ENCODE data around the gene AMPD2.

AMPD2 gene

DNA sequence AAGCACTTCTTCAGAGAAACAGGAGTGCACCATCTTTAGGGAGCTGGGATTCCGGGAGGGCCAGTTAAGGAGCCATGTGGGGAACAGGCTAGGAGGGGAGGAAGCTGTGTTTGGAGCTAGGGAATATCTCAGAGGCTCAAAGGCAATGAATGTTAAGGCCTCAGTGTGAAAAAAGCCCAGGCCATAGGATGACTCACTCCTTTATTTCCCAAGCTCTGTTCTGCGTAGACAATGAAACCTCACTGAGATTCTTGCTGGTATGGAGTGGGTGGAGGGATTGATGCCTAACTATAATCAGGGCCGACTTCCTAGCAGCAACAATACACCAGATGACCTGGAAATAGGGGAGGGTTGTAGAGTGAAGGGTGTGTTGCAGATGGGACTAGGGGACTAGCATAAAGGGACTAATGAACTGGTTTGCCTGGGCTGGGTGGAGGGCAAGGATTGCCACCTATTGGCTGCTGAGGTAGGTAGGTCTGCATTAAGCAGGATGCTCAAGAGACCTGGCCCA is 2.3 kb upstream of the AMPD2 start:
- no peak for DNase-seq (ENCODE audit: low spot score)

DNA sequence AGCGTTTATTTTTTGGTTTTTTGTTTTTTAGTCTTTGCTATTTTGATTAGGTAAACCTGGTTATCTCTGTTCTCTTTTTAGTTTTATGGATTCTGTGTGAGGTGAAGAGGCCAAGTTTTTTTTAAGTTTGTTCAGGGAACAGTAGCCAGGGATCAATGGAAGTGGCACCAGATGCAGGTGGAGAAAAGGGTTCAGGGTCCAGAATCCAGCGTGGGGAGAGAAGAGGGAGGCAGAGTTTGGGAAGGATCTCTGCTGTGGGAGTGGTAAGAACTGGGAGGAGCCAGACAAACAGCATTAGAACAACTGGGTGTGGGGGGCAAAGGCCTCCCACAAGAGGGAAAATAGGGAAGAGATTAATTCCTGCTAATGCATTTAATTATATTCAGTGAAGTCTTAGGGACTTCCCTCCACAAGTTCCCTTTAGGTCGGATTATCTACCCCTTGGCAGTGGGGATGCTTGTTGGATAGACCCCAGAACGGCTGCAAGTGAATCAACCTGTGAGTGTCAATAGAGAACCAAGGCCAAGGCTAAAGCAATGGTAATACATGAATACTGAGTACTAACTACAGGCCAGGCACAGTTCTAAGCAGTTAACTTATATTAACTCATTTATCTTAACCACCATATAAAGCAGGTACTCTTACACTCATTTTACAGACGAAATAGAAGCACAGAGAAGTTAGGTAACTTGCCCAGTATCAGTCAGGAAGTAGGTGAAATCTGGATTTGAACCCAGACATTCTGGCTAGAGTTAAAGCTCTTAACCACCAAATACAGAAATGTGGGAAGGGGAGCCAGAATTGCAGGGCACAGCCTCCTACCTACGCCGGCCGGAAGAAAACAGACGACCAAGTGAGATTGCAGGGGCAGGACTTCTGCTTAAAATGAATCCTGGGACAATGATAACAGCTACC is 719 bp upstream of the AMPD2 start:
- DNase-seq (ENCODE audit: low spot score), result no peak

DNA sequence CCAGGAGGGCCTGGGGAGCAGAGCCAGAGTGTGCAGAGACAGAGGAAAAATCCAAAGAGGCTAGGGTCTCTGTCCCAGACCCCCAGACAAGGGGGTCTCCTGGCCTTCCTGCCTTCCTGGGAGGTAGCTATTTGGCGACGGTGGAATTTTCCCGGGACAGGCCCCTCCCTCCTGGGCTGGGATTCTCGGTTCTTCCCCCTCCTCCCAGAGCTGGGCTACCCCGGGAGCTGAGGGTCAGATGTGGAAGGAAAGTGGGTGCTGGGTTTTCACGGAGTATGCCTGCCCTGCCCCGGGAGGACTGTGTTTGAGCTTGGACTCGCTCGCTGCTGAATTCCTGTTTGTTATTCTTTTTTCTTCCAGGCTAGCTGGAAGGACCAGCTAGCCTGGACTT is 759 bp downstream of the AMPD2 start:
- DNase-seq (ENCODE audit: low spot score), result peak; percentile 55

DNA sequence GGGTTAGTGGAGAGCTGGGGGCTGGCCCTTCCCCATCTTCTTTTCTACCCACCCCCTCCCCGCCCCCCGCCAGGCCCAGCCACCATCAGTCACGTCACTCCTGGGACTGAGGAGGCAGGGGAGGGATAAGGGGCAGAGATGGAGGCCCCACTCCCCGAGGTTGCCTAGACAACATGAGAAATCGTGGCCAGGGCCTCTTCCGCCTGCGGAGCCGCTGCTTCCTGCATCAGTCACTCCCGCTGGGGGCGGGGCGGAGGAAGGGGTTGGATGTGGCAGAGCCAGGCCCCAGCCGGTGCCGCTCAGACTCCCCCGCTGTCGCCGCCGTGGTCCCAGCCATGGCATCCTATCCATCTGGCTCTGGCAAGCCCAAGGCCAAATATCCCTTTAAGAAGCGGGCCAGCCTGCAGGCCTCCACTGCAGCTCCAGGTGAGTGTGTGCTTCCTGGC is 1.2 kb downstream of the AMPD2 start:
- peak; percentile 91 for DNase-seq (ENCODE audit: low spot score)

DNA sequence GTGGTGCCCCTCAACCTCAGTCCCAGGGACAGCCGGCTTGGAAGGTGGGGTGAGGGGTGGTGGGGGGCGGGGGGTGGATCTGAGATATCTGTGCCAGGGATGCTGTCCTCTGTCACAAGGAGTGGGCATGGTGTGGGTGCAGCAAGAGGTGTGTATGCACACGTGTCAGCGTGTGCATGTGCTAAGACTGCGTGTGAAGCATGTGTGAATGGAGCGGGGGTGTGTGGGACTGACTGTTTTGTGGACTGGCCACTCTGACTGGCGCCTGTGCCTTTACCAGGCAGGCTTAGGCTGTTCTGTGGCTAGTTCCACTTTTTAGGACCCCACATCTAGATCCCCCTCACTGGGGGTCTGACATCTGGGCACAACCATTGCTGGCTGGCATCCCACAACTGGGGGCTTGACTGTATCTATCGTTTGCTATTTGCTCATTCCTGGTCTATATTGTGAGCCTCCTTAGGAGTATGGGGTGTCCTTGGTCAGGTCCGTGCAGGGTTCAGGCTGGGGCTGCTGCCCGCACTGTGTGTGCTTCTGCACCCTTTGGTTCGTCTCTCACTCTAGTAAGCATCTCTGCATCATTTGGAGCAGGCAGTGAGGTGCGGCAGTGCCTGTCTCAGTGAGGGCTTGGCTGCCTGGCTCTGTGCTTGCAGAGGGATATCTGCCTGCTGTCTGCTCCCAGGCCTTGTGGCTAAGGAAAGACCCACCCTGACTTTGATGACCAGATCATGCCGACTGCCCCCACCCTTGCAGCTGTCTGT is 1.9 kb downstream of the AMPD2 start:
- peak; percentile 35 for DNase-seq (ENCODE audit: low spot score)

DNA sequence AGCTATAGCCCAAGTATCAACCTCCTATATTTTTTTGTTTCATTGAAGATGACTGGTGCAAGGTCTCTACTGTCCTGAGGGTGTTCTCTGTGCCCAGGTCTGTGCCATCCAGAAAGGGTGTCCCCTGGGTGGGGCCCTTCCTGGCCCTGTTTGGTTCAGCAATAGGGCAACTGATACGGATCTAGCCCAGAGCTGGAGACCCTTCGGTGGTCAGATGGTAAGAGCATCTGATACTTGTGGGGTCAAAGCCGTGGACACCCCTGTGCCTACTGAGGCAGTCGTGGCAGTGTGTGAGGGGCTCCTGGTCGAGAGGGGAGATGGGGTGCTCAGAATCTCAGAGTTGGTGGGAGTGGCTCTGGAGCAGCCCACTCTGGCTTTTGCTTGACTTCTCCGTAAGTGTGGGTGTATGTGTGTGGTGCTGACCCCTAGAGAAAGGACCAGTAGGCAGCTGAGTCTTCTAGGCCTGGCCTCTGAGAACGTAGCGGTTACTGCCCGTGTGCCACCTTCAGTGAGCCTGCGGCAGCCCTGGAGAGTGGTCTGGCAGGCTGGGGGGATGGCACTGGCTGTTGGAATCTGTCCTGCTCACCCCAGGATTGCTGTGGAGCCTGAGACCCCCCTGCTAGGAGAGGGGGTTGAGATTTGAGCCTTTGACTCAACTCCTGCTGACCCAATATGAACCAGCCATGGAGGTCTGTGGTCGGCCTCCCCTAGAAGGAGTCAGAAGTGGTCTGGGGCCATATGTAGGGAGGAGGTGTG is 2.7 kb downstream of the AMPD2 start:
- no peak for DNase-seq (ENCODE audit: low spot score)

DNA sequence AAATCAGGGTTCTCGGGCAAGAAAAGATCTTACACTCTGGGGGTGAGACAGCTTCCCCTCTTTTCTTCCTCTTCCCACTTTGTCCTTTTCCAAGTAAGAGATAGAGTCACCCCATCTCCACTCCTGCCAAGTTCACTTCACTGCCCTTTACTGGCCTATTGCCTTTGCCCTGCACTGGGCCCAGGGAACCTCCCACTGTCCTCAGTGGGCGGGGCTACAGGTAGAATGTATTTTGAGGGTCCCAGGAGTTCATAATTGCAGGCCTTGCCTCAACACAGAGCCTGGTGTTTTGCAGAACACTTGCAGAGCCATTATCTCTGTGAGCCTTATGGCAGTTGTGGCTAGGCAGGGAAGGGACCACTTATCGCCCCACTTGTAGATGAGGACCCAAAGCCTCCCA is 3.3 kb downstream of the AMPD2 start:
- DNase-seq (ENCODE audit: low spot score), result no peak

DNA sequence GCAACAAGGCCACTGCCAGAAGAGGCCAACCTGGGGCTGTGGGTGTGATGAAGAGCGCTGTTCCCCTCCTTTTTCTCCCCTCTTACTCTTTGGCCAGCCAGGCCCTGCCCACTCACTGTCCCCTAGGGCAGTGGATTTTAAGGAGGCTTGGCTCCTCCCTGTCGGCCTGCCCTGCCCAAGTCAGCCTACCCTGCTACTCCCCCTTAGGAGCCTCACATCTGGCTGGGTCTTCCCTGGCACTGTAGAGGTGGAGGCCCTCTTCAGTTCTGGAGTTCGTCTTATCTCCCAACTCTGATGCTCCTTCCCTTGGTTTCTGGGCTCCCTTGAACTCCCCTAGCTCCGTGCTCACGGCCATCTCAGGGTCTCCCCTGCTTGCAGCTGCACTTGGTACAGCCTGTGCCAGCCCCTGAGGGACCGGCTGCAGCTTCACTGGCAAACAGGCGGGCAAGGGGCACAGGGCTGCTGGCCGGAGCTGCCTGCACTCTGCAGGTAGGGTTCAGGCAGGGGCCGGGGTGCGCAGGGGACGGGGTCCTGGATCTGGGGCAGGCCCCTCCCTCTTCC is 4.0 kb downstream of the AMPD2 start:
- DNase-seq (ENCODE audit: low spot score), result no peak

DNA sequence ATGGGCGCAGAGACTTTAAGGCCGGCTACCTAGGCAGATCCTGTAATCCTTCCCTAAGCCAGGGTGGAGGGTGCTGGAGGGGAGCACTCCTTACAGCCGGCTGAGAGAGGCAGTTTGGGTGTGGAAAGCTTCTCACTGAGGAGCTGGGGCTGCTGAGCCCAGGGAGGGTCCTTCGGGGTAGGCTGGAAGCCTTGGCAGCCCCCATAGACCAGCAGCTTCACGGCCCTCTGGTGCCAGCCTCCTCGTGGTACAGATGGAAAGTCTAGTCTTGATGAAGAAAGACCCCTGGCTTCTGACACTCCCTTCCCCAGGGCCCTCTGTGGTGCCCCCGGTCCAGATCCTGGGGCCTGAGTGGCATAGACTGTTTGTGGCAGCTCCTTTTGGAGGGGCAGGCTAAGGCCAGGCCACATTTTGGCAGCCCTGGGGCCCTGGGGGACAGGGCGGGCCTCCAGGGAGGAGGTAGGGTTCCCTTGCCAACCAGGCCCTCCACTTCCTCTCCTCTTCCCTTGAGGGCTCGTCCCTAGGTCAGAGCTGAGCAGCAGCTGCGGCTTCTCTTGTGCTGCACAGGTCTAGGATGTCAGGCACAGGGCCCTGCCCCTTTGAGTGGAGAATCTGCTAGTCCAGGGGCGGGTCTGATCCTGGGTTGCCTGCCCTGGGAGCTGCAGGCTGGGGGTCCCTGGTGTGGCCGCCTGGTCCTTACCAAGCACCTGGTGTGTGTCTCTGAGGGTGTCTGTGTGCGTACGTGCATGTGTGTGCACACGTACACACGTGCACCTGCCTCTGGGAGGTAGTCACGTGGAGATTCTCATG is 4.8 kb downstream of the AMPD2 start:
- no peak for DNase-seq (ENCODE audit: low spot score)

DNA sequence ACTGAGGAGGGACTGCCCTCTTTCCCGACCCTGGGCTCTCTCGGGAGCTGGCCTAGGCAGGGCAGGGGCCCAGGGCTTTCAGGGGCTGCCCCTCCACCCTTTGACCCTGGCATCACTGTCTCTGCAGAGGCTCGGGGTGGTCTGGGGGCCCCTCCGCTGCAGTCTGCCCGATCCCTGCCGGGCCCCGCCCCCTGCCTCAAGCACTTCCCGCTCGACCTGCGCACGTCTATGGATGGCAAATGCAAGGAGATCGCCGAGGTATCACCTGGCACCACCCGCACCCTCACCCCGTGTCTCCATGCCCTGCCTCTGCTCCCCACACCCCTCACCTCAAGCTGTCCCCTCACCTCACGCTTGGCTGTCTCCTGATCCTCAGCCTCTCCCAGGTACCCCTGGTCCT is 5.5 kb downstream of the AMPD2 start:
- DNase-seq (ENCODE audit: low spot score), result no peak

DNA sequence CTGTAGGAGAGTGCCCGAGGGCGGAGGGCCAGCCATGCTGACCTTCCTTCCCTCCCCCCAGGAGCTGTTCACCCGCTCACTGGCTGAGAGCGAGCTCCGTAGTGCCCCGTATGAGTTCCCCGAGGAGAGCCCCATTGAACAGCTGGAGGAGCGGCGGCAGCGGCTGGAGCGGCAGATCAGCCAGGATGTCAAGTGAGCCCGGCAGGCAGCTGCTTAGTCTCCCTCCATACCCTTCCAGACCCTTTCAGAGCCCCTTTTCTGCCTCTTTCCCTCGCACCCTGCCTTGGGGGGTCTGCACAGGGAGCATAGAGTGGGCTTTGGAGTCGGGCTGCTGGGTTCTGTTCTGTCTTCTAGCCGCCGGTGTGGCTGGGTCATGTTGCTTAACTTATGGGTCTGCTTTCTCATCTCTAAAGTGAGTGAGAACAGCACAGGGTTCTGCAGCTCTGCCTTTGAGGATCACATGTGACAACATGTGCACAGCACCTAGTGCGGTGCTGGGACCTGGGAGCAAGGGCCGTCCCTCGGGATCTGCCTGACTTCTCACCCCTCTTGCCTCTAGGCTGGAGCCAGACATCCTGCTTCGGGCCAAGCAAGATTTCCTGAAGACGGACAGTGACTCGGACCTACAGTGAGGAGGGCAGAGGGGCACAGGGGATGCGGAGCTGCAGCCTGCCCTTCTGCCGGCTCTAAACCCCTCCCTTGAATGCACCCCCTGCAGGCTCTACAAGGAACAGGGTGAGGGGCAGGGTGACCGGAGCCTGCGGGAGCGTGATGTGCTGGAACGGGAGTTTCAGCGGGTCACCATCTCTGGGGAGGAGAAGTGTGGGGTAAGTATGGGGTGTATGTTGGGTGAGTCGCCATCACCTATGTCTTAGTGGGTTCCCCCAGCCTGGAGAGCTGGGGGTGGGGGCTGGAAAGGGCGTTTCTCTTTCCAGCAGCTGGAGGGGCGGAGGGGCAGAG is 6.2 kb downstream of the AMPD2 start:
- DNase-seq (ENCODE audit: low spot score), result no peak

DNA sequence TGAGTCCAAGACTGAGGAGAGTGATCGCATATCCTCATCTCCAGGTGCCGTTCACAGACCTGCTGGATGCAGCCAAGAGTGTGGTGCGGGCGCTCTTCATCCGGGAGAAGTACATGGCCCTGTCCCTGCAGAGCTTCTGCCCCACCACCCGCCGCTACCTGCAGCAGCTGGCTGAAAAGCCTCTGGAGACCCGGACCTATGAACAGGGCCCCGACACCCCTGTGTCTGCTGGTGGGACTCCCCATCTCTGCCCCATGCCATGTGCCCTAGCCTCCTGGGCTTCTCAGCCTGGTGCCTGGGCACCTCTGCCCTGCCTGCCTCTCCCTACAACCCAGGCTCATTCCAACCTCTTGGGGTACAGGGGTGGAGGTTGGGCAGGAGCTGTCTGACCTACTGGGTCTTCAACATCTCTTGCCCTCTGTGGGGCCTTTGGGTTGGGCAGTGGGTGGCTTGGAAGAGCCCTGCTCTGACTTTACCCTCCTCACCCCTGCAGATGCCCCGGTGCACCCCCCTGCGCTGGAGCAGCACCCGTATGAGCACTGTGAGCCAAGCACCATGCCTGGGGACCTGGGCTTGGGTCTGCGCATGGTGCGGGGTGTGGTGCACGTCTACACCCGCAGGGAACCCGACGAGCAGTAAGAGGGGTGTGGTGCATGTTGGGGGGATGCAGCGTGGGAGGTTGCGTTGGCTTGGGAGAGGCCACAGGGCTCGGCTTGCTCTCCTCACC is 7.2 kb downstream of the AMPD2 start:
- no peak for DNase-seq (ENCODE audit: low spot score)

DNA sequence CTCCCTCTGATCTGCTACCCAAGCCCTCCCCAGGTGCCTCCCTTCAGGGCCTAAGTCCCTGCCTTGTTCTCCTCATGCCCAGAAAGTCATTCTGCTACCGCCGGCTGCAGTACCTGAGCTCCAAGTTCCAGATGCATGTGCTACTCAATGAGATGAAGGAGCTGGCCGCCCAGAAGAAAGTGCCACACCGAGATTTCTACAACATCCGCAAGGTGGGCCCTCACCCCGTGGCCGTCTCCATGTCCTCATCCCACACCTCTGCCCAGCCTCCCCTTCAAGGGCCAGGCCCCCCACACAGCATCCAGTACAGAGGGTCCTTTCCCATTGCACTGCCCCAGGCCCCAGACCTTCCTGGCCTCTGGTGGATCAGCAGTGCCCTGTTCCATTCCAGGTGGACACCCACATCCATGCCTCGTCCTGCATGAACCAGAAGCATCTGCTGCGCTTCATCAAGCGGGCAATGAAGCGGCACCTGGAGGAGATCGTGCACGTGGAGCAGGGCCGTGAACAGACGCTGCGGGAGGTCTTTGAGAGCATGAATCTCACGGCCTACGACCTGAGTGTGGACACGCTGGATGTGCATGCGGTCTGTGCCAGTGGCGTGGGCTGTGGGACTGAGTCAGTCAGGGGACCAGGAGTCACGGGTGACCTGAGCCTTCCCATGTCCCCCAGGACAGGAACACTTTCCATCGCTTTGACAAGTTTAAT is 8.2 kb downstream of the AMPD2 start:
- no peak for DNase-seq (ENCODE audit: low spot score)

DNA sequence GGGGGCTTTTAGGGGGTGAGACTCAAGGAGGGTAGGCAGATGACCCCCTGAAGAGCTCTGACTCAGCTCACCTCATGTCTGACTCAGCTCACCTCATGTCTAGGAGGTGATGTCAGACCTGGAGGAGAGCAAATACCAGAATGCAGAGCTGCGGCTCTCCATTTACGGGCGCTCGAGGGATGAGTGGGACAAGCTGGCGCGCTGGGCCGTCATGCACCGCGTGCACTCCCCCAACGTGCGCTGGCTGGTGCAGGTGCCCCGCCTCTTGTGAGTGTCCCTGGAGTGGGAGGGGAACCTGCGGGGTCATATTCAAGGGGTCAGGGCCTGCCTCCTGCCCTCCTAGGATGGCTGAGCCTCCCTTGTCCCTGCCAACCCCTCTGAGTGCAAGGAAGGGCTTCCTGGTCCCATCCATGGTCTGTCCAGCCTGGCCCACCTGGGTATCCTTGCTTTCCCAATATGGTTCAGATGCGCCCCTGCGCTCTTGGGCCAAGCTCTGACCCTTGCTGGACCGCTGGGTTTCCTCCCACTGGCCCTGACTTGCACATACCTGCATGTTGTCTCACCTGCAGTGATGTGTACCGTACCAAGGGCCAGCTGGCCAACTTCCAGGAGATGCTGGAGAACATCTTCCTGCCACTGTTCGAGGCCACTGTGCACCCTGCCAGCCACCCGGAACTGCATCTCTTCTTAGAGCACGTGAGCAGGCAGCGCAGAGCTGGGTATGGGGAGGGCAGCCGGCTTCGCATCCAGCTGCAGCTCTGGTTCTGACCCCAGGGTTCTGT is 9.1 kb downstream of the AMPD2 start:
- no peak for DNase-seq (ENCODE audit: low spot score)

DNA sequence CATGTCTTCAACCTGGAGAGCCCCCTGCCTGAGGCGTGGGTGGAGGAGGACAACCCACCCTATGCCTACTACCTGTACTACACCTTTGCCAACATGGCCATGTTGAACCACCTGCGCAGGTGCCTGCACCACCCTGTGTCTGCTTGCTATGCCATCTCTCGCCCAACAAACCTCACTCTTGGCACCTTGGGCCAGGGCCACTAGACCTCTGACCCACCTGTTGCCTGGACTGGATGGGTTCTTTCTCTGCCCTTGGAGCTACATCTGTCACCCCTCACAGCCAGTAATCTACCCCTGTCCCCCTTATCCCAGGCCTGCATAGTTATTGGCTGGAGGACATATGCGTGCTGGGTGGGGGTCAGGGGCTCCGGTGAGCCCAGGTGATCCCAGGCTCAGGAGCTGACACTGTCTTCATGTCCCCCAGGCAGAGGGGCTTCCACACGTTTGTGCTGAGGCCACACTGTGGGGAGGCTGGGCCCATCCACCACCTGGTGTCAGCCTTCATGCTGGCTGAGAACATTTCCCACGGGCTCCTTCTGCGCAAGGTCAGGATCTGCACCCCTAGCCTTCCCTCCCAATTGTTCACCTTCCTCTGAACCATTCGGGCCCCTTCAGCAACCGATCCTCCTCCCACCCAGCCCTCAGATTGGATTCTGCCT is 9.9 kb downstream of the AMPD2 start:
- DNase-seq (ENCODE audit: low spot score), result no peak

DNA sequence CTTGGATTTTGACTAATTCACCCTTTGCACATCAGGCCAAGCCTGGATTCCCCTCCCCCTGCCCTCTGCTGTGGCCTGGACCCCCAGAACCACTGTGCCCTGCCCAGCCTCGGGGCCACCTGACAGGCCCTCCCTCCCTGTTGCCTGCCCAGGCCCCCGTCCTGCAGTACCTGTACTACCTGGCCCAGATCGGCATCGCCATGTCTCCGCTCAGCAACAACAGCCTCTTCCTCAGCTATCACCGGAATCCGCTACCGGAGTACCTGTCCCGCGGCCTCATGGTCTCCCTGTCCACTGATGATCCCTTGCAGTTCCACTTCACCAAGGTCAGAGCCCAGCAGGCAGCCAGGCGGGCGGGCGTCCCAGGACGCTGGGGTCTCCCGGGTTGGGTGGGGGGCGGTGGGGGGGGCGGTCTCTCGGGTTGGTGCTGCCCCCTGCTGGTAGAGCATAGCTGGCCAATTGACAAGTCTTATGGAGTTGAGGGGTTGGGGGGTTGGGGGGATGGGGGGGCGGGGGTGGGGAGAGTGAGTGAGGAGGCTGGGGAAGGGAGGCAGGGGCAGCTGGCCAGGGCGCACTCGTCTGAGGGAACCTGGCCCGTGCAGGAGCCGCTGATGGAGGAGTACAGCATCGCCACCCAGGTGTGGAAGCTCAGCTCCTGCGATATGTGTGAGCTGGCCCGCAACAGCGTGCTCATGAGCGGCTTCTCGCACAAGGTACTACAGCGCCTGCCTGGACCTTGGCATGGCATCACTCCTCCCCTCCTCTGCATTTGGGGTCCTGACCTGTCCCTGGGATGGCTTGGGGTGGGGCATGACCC is 10.7 kb downstream of the AMPD2 start:
- no peak for DNase-seq (ENCODE audit: low spot score)

Data from cerebellar cortex (tissue), 1 donor.